ENCODE results near the gene RHOF. TPM values are rescaled to one million over a fixed set of nuclear protein-coding genes. Genes with fewer than 3 reads are reported as not detected.
A peak's percentile ranks its signal among the peaks of the same experiment; 100 is the strongest.

The RHOF gene
- total and polyA plus RNA-seq, 2 of the 13 experiments (the other 11 are each of a cell fraction or from before 2014, with no cell fraction given), result 14.6 to 32.2 TPM

- no peak for TF ChIP-seq ZNF17 (CRISPR knock-in tag; IDR thresholded peaks at IDR 0.05)
- peak; percentile 63 for TF ChIP-seq HIVEP1 (CRISPR knock-in tag; IDR thresholded peaks at IDR 0.05)
- TF ChIP-seq SCMH1 (CRISPR knock-in tag; IDR thresholded peaks at IDR 0.05; ENCODE audit: borderline replicate concordance), result no peak
- TF ChIP-seq KDM2A (CRISPR knock-in tag; IDR thresholded peaks at IDR 0.05; ENCODE audit: borderline replicate concordance, low read depth), result no peak
- TF ChIP-seq ZNF333 (CRISPR knock-in tag; IDR thresholded peaks at IDR 0.05; ENCODE audit: borderline replicate concordance), result no peak
- TF ChIP-seq KDM4B (CRISPR knock-in tag; IDR thresholded peaks at IDR 0.05), result no peak
- no peak for TF ChIP-seq CHCHD3 (CRISPR knock-in tag; IDR thresholded peaks at IDR 0.05)
- TF ChIP-seq, protein P1, sequence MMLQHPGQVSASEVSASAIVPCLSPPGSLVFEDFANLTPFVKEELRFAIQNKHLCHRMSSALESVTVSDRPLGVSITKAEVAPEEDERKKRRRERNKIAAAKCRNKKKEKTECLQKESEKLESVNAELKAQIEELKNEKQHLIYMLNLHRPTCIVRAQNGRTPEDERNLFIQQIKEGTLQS (CRISPR knock-in tag; IDR thresholded peaks at IDR 0.05), result peak; percentile 64; the same call in 1 of the 2 replicates
- TF ChIP-seq ZNF101 (CRISPR knock-in tag; IDR thresholded peaks at IDR 0.05; ENCODE audit: borderline replicate concordance, low read depth), result no peak
- no peak for TF ChIP-seq BATF2 (CRISPR knock-in tag; IDR thresholded peaks at IDR 0.05)
- TF ChIP-seq, protein P2, sequence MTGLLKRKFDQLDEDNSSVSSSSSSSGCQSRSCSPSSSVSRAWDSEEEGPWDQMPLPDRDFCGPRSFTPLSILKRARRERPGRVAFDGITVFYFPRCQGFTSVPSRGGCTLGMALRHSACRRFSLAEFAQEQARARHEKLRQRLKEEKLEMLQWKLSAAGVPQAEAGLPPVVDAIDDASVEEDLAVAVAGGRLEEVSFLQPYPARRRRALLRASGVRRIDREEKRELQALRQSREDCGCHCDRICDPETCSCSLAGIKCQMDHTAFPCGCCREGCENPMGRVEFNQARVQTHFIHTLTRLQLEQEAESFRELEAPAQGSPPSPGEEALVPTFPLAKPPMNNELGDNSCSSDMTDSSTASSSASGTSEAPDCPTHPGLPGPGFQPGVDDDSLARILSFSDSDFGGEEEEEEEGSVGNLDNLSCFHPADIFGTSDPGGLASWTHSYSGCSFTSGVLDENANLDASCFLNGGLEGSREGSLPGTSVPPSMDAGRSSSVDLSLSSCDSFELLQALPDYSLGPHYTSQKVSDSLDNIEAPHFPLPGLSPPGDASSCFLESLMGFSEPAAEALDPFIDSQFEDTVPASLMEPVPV (CRISPR knock-in tag; IDR thresholded peaks at IDR 0.05), result no peak
- no peak for TF ChIP-seq ZNF564 (CRISPR knock-in tag; IDR thresholded peaks at IDR 0.05)
- no peak for TF ChIP-seq GPN1 (CRISPR knock-in tag; IDR thresholded peaks at IDR 0.05; ENCODE audit: borderline replicate concordance)
- TF ChIP-seq LCORL (IDR thresholded peaks at IDR 0.05), result 0 out of 2 replicates have a peak, but pooled peaks have one; percentile 31
- peak; percentile 93 for TF ChIP-seq LCORL (CRISPR knock-in tag; IDR thresholded peaks at IDR 0.05)
- TF ChIP-seq ZNF761 (CRISPR knock-in tag; conservative IDR thresholded peaks at IDR 0.05), result no peak
- TF ChIP-seq THAP7 (CRISPR knock-in tag; IDR thresholded peaks at IDR 0.05), result no peak
- TF ChIP-seq FOXO1 (CRISPR knock-in tag; IDR thresholded peaks at IDR 0.05), result no peak
- TF ChIP-seq, protein P3, sequence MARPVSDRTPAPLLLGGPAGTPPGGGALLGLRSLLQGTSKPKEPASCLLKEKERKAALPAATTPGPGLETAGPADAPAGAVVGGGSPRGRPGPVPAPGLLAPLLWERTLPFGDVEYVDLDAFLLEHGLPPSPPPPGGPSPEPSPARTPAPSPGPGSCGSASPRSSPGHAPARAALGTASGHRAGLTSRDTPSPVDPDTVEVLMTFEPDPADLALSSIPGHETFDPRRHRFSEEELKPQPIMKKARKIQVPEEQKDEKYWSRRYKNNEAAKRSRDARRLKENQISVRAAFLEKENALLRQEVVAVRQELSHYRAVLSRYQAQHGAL (CRISPR knock-in tag; IDR thresholded peaks at IDR 0.05; ENCODE audit: not compliant biosample characterization), result no peak
- no peak for TF ChIP-seq E2F2 (CRISPR knock-in tag; IDR thresholded peaks at IDR 0.05; ENCODE audit: borderline replicate concordance)
- TF ChIP-seq SIX1 (CRISPR knock-in tag; IDR thresholded peaks at IDR 0.05; ENCODE audit: borderline replicate concordance), result peak; percentile 65; the same call in 1 of the 2 replicates
- no peak for TF ChIP-seq ZNF619 (CRISPR knock-in tag; IDR thresholded peaks at IDR 0.05)
- no peak; the same call in none of the 2 replicates for TF ChIP-seq ZNF501 (CRISPR knock-in tag; IDR thresholded peaks at IDR 0.05)
- TF ChIP-seq SP1 (IDR thresholded peaks at IDR 0.05), result no peak
- peak; percentile 23; the same call in 1 of the 2 replicates for TF ChIP-seq SP1 (CRISPR knock-in tag; IDR thresholded peaks at IDR 0.05)
- no peak for TF ChIP-seq RBAK (CRISPR knock-in tag; IDR thresholded peaks at IDR 0.05)
Measured at GRCh38 chr12:121791671-121792551, 1.6 kb downstream of the RHOF start (continued).

Data from HepG2 (cell line).